Activated effector memory CD4-positive, alpha-beta T cell treated with Interleukin-2 at 50 U/mL for 16 hours (primary cell): Measurements from ENCODE around the gene CHRNE.
"Not testable (repeated sequence)": the region's sequence is repeated elsewhere in the genome, so short reads cannot be mapped to it uniquely, and the experiment has no call there.

Source experiments
- DNase-seq: peaks from one replicate; pipeline ENCODE4 v3.0.0-alpha.2; 2020

The CHRNE gene

GRCh38 chr17:4939546-4939795 lies 36.6 kb upstream of the CHRNE start:
- no peak for DNase-seq

DNA sequence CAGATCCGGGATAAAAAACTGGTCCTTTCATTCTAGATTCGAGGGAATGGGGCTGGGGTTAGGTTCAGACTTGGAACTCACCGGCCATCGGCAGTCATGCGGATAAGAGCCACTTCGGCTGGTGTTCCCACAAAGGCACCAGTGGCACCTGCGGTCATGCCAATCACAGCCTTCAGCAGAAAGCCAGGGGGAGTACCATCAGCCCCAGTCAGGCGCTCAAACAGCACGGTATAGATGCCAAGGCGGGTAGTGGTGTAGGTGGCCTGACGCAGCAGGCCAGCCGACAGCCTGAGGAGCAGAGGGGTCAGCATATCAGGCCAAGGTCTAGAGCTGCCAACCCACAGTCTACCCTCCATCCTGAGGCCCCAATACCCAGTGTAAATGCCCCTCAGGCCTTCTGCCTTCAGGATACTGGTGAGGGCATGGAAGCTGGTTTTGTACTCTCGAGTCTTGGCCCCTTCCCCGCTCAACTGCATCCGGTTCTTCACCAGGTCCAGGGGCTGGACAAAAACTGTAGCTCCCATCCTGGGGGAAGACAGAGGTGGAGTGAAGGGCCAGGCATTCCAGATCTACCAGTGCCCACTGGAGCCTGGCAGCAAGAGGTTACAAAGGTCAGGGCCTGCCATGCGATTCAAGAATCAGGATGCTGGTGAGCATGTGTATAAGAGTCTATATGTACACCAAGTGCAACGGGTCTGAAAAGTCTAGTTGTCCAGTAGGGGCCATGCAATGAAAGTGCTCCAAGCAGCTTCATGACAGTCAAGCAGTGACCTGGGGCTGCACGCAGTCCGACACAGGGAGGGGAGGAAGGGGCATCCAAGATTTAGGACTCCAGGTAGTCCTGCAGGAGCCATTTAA lies 36.0 kb upstream of the CHRNE start:
- no peak for DNase-seq

GRCh38 chr17:4938069-4938491 lies 35.2 kb upstream of the CHRNE start:
- no peak for DNase-seq

DNA sequence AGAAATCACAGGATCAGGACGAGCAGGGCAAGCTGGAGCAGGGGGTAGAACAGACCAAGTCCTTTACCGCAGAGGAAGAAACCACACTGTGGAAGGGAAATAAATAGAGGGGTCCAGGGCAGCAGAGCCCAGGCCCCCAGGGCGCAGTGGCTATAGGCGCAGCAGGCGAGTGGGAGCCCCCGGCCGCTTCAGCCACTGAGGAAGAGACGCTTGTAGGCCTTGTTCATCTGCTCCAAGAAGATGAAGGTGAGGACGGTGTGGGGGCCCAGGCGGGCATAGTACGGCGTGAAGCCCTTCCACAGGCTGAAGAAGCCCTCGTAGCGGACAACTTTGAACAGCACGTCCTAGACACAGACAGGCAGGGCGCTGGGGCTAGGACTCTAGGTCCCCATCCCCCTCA lies 34.7 kb upstream of the CHRNE start:
- DNase-seq: no peak

- no peak for DNase-seq
Measured at GRCh38 chr17:4936436-4936835, 33.5 kb upstream of the CHRNE start.

DNA sequence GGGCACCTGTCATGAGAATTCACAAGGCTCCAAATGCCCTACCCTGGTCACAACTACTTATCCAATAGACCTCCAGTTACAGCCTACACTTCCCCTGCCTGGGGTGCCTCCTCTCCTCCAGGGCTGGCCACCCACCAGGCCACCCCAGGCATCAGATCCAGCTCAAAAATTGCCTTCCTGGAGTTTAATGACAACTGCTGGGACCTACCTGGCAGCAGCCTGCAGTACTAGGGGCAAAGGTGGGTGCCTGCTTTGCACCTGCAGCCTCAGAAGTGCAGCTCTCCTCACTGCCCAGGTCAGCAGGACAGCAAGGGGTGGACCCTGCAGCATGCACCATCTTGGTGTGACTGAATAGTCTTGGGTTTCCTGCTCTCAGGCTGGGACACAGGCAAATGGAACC lies 32.8 kb upstream of the CHRNE start:
- DNase-seq: no peak

- no peak for DNase-seq
Measured at GRCh38 chr17:4934173-4934979, 31.5 kb upstream of the CHRNE start.

DNA sequence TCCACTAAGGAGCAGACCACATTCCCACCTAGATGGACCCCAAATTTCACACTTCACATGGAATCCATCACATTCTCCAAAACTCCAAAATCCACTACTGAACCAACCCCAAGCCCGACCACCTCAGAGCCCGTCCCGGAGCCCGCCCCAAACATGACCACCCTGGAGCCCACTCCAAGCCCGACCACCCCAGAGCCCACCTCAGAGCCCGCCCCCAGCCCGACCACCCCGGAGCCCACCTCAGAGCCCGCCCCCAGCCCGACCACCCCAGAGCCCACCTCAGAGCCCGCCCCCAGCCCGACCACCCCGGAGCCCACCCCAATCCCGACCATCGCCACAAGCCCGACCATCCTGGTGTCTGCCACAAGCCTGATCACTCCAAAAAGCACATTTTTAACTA lies 30.7 kb upstream of the CHRNE start:
- no peak for DNase-seq

- DNase-seq: no peak
Measured at GRCh38 chr17:4932756-4933155, 29.9 kb upstream of the CHRNE start.

- no peak for DNase-seq
Measured at GRCh38 chr17:4931963-4932362, 29.1 kb upstream of the CHRNE start, which contains the start of gene GP1BA. GP1BA (plus strand) TSS chr17:4932277; CDS start chr17:4932605, 328 bp downstream.

- no peak for DNase-seq
Measured at GRCh38 chr17:4928881-4929280, 26.0 kb upstream of the CHRNE start.

GRCh38 chr17:4926577-4927335 lies 23.9 kb upstream of the CHRNE start:
- DNase-seq: not testable (repeated sequence)

DNA sequence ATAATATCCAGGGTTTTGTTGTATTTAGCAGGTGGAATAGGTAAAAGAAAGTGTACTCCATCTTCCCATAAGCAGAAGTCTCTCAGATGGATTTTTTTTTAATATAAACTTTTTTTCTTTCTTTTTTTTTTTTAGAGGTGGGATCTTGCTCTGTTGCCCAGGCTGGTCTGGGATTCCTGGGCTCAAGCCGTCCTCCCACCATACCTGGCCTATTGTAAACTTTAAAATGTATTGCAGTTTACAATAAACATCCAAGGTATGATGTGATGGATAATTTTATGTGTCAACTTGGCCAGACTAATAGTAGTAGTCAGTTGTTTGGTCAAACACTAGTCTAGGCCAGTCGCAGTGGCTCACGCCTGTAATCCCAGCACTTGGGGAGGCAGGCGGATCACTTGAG lies 18.4 kb upstream of the CHRNE start:
- DNase-seq: no peak

GRCh38 chr17:4920351-4921048 lies 17.6 kb upstream of the CHRNE start:
- no peak for DNase-seq

DNA sequence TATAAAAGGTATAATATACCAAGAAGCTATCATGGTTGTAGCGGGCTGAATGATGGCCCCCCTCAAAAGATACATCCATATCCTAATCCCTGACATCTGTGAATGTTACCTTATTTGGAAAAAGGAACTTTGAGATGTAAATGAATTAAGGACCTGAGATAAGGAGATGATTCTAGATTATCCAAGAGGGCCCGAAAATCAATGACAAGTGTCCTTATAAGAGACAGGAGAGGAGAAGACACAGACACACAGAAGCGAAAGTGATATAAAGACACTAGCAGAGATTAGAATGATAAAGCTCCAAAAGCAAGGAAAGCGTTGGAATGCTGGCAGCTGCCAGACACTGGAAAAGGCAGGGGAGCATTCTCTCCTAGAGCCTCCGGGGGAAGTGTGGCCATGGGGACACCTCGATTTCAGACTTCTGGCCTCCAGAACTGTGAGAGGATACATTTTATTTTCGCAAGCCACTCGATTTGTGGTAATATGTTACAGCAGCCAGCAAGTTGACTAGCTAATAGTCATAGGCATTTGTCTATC lies 16.7 kb upstream of the CHRNE start:
- DNase-seq: no peak

DNA sequence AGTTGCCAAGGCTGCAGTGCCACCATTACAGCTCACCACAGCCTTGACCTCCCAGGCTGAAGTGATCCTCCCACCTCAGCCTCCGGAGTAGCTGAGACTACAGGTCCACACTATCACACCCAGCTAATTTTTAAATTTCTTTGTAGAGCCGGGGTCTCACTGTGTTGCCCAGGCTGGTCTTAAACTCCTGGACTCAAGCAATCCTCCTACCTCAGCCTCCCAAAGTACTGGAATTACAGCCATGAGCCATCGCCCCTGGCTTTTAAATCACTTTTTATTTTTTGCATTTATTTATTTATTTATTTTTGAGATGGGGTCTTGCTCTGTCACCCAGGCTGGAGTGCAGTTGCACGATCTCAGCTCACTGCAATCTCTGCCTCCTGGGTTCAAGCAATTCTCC lies 11.7 kb upstream of the CHRNE start:
- not testable (repeated sequence) for DNase-seq

- DNase-seq: no peak
Measured at GRCh38 chr17:4913994-4914393, 11.1 kb upstream of the CHRNE start.

DNA sequence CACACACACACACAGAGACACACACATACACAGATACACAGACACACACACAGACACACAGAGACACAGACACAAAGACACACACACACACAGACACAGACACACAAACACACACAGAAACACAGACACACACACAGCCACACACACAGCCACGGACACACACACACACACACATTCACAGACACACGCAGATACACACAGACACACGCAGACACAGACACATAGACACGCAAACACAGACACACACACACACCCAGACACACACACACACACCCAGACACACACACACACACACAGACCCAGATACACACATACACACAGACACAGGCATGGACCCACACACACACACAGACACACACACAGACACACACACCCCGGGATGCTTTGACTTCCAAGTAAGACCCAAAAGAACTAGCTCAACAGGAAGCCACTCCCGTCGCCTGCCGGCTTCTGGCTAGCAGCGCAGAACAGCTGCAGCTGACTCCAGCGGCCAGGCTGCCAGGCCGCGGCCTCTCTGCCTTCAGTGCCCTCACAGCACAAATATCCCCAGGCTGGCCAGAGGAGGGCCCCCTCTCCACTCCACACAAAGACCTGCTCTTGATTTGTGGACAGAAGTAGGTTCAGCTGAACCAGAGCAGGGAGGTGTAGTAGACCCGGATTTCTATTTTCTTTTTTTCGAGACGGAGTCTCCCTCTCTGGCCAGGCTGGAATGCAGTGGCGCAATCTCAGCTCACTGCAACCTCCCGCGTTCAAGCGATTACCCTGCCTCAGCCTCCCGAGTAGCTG lies 6.0 kb upstream of the CHRNE start:
- peak; percentile 71 for DNase-seq

DNA sequence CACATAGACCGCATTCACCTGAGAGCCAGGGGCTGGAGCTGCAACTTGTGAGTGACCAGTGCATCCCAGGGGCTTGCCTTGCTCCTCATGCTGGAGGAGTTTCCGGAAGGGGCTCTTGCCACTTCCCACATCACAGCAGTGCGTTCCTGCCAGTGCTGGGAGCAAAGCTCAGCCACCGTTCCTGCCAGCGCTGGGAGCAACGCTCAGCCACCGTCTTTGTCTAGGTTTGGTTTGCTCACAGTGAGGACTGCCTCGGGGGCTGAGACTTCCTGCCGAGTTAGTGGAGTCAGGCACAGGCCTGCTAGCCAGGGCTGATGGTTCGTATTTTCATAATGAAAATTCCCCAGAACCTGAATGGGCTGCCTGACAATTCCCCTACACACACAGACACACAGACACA lies 5.4 kb upstream of the CHRNE start:
- no peak for DNase-seq

- not testable (repeated sequence) for DNase-seq
Measured at GRCh38 chr17:4906642-4907041, 3.7 kb upstream of the CHRNE start.

DNA sequence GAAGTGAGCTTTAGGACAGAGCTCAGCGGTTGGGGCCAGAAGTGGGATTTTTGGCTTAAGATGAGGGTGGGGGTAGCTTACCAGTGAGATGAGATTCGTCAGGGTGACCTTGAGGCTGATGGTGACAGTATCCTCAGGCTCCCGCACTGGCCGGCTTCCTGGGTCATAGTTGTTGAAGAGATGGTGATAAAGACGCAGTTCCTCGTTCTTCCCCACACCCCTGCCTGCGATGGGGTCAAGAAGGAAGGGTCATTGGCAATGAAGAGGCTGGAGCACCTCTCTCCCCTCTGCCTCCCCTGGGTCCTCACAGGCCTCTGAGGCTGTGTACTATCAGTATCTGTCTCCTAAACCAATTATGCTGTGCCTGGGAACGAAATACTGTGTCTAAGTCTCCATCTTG lies 358 bp downstream of the CHRNE start:
- DNase-seq: no peak
